Sigmoid colon (tissue), 7 donors: ENCODE results near the gene ARL4A. TPM values are rescaled to one million over a fixed set of nuclear protein-coding genes. Genes with fewer than 3 reads are reported as not detected.
"Not testable (repeated sequence)": the region's sequence is repeated elsewhere in the genome, so short reads cannot be mapped to it uniquely, and the experiment has no call there.

Experiments
- DNase-seq: peaks from one replicate; pipeline ENCODE4 v3.0.0-alpha.2; 2019
- H3K27ac ChIP-seq, 4 donors: fragments of 200-600 bp; sonication (generic); one replicate each; pipeline ENCODE4 v1.5.1; 2016 to 2019; ENCODE audit warnings: mild to moderate bottlenecking in 1 of 4
- H3K27me3 ChIP-seq, 3 donors: fragments of 200-600 bp; sonication (generic); one replicate each; pipeline ENCODE4 v1.5.1; 2019; ENCODE audit warnings: mild to moderate bottlenecking in 1 of 3
- H3K36me3 ChIP-seq, 4 donors: fragments of 200-600 bp; sonication (generic); one replicate each; pipeline ENCODE4 v1.5.1; 2016 to 2019
- H3K4me1 ChIP-seq, 4 donors: fragments of 200-600 bp; sonication (generic); one replicate each; pipeline ENCODE4 v1.5.1; 2017 to 2019
- H3K4me3 ChIP-seq, 4 donors: fragments of 200-600 bp; sonication (generic); one replicate each; pipeline ENCODE4 v1.5.1; 2017 to 2019; ENCODE audit warnings: mild to moderate bottlenecking in 2 of 4, moderate library complexity in 1 of 4
- H3K9me3 ChIP-seq, 4 donors: fragments of 200-600 bp in 3 of 4; sonication (generic) in 3 of 4; one replicate each; pipeline versions ENCODE4 v1.5.1 to v1.6.1; 2013 to 2019
- EP300 ChIP-seq, 4 donors: sonication (generic); formaldehyde crosslinking; IDR thresholded peaks; one replicate each; pipeline ENCODE4 v1.6.1; 2017; ENCODE audit warnings: antibody characterized with exemption in 4 of 4
- POLR2A ChIP-seq, 2 donors: fragments of 450-650 bp; IDR thresholded peaks; one replicate each; pipeline ENCODE4 v1.6.1; 2016; ENCODE audit warnings: antibody characterized with exemption in 2 of 2, mild to moderate bottlenecking in 2 of 2, moderate library complexity in 2 of 2
- POLR2AphosphoS5 ChIP-seq, 4 donors: sonication (generic); formaldehyde crosslinking; IDR thresholded peaks; one replicate each; pipeline ENCODE4 v1.6.1; 2017; ENCODE audit warnings: antibody characterized with exemption in 4 of 4
- WGBS, 2 donors: extraction: QIAGEN DNeasy Blood & Tissue Kit; methylation state at CpG; one replicate each; pipeline ENCODE4 v1.1.7; 2013; 5-methylcytosine and 5-hydroxymethylcytosine counted together
- intact Hi-C: fragments of 100-400 bp; cut with DNase I; formaldehyde crosslinking; loops from one replicate; pipeline ENCODE4 v1.15.1; 2023
- polyA plus RNA-seq, 3 donors: library from polyadenylated mRNA; stranded (reverse); fragments of 200-250 nt; gene quantifications; one replicate each; pipeline ENCODE4 v1.2.3, GENCODE V29; 2013
- total RNA-seq, 4 donors: library from RNA; depleted of rRNA; stranded (reverse); fragments of >200 nt; gene quantifications; one replicate each; pipeline ENCODE4 v1.1.0, GENCODE V29; 2016
- TF ChIP-seq, protein P1 (sequence below), 4 experiments: fragments of 450-650 bp in 3 of 4; fragments of 200-600 bp in 1 of 4; IDR thresholded peaks; one replicate each; pipeline ENCODE4 v1.5.1; 2016 to 2019; ENCODE audit warnings: antibody characterized with exemption in 4 of 4, mild to moderate bottlenecking in 3 of 4, moderate library complexity in 2 of 4
- donor health status: healthy with polysubstance abuse.
- donor health status: Bipolar disorder and iron deficiency.
- donor health status: healthy.

The ARL4A gene
- total and polyA plus RNA-seq, 7 donors: 33.2 to 124 (median 42.8) TPM

- TF ChIP-seq POLR2AphosphoS5 (IDR thresholded peaks at IDR 0.05) (no peak), POLR2A (IDR thresholded peaks at IDR 0.05) (no peak), EP300 (IDR thresholded peaks at IDR 0.05) (no peak)
- TF ChIP-seq, protein P1, sequence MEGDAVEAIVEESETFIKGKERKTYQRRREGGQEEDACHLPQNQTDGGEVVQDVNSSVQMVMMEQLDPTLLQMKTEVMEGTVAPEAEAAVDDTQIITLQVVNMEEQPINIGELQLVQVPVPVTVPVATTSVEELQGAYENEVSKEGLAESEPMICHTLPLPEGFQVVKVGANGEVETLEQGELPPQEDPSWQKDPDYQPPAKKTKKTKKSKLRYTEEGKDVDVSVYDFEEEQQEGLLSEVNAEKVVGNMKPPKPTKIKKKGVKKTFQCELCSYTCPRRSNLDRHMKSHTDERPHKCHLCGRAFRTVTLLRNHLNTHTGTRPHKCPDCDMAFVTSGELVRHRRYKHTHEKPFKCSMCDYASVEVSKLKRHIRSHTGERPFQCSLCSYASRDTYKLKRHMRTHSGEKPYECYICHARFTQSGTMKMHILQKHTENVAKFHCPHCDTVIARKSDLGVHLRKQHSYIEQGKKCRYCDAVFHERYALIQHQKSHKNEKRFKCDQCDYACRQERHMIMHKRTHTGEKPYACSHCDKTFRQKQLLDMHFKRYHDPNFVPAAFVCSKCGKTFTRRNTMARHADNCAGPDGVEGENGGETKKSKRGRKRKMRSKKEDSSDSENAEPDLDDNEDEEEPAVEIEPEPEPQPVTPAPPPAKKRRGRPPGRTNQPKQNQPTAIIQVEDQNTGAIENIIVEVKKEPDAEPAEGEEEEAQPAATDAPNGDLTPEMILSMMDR (IDR thresholded peaks at IDR 0.05): no peak
- 72 to 75% methylated on average over 6 of the region's 6 CpGs for WGBS, 2 donors
- no peak overlapping the region for H3K4me3 ChIP-seq
- intact Hi-C loops: no loop called here
- H3K36me3 ChIP-seq: no peaks in the 10 kb centered on the region
- DNase-seq: no peak
- no peaks in the 10 kb centered on the region for H3K27me3 ChIP-seq
- peak overlapping the region; percentile 66 to 80 (median 76) for H3K27ac ChIP-seq
- no peaks in the 10 kb centered on the region for H3K9me3 ChIP-seq
- H3K4me1 ChIP-seq: peaks cover 0 to 53% (median 39%) of the 10 kb centered on the region in 4 donors
Observed at GRCh38 chr7:12670743-12671520, 16.5 kb upstream of the ARL4A start.

- DNase-seq, H3K36me3 ChIP-seq, H3K27me3 ChIP-seq, H3K9me3 ChIP-seq, intact Hi-C loops, H3K4me3 ChIP-seq, H3K27ac ChIP-seq: not testable (repeated sequence)
- peaks cover 0 to 31% (median 21%) of the 10 kb centered on the region in 4 donors for H3K4me1 ChIP-seq
- WGBS, 2 donors: 89 to 95% methylated on average over 7 of the region's 7 CpGs
Observed at GRCh38 chr7:12673436-12673835, 14.0 kb upstream of the ARL4A start.

DNA sequence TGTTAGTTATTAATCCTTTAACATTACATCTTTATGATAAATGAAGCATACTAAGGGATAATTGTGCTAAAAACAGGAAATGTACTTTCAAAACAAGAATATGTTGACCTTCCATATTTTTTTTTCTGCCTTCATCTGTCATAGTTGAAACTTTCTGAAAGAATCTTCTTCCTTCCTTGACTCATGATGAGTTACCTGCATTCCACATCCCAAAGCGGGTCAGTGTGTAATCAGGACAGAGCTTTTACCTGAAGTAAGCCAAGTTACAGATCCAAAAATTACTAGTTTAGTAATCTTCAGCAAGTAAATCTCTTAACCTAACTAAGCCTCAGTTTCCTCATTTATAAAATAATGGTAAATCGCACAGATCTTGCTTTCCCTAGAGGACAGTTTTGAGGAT, 13.4 kb upstream of the ARL4A start:
- no peak for DNase-seq
- TF ChIP-seq, protein P1 (IDR thresholded peaks at IDR 0.05): no peak
- TF ChIP-seq EP300 (IDR thresholded peaks at IDR 0.05) (no peak), POLR2A (IDR thresholded peaks at IDR 0.05) (no peak), POLR2AphosphoS5 (IDR thresholded peaks at IDR 0.05) (no peak)
- H3K36me3 ChIP-seq: no peaks in the 10 kb centered on the region
- no peaks in the 10 kb centered on the region for H3K27me3 ChIP-seq
- intact Hi-C loops: no loop called here
- 94 to 97% methylated on average over 2 of the region's 2 CpGs for WGBS, 2 donors
- no peak overlapping the region for H3K27ac ChIP-seq
- no peaks in the 10 kb centered on the region for H3K9me3 ChIP-seq
- H3K4me1 ChIP-seq: peaks cover 0 to 25% (median 18%) of the 10 kb centered on the region in 4 donors
- no peak overlapping the region for H3K4me3 ChIP-seq

DNA sequence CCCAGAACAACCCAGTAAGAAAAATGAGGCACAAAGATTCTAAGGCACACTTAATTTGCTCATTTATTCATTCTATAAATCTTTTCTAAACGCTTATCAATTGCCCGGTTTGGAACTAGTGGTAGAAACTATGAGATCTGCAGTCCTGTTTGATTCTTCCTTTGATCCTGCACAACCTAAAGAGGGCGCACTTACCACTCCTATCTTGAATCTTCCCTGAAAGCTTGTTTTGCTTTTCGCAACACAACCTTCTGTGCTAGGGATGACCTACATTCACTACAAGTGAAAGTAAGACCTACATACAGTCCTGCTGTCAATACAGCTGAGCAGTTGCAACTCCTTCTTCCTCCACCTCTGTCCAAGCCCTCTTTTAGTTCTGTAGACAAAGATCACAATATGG, 12.6 kb upstream of the ARL4A start:
- H3K4me3 ChIP-seq: no peak overlapping the region
- no peak overlapping the region for H3K27ac ChIP-seq
- WGBS, 2 donors: 50 to 74% methylated on average over 4 of the region's 4 CpGs

More for the DNA sequence above, 12.6 kb upstream of the ARL4A start:
- Histone ChIP-seq H3K36me3 (no peaks in the 10 kb centered on the region), H3K27me3 (no peaks in the 10 kb centered on the region), H3K4me1 (peaks cover 0 to 18% (median 13%) of the 10 kb centered on the region in 4 donors), H3K9me3 (no peaks in the 10 kb centered on the region)
- no peak for TF ChIP-seq POLR2AphosphoS5 (IDR thresholded peaks at IDR 0.05)
- TF ChIP-seq, protein P1 (IDR thresholded peaks at IDR 0.05): peak in 1 of 4 experiments; percentile 11
- DNase-seq: no peak
- intact Hi-C loops: no loop called here
